ENCODE results near the gene MYO3B. TPM values are rescaled to one million over a fixed set of nuclear protein-coding genes. Genes with fewer than 3 reads are reported as not detected.

Gene MYO3B
- total RNA-seq, 1 donor from 2014 or later = 0.05 TPM

- intact Hi-C loops (cut with micrococcal nuclease) = no loop called here
- no peak for TF ChIP-seq CTCF (IDR thresholded peaks at IDR 0.05; ENCODE audit: borderline replicate concordance)
Measured at GRCh38 chr2:170567429-170567828, 389.5 kb downstream of the MYO3B start.

GRCh38 chr2:170568511-170568910 is 390.6 kb downstream of the MYO3B start:
- Histone ChIP-seq H3K36me3 (no peaks in the 10 kb centered on the region), H3K9me3 (replicated peaks) (no peaks in the 10 kb centered on the region), H3K4me1 (no peaks in the 10 kb centered on the region), H3K4me3 (no peak overlapping the region), H3K27ac (replicated peaks) (no peak overlapping the region), H3K27me3 (ENCODE audit: low read depth) (peaks cover 5% of the 10 kb centered on the region)
- DNase-seq = no peak
- TF ChIP-seq CTCF (IDR thresholded peaks at IDR 0.05; ENCODE audit: borderline replicate concordance) = no peak
- intact Hi-C loops (cut with micrococcal nuclease) = no loop called here

More at GRCh38 chr2:170567429-170567828, 389.5 kb downstream of the MYO3B start:
- Histone ChIP-seq H3K27me3 (ENCODE audit: low read depth) (peaks cover 4% of the 10 kb centered on the region), H3K4me3 (no peak overlapping the region), H3K27ac (replicated peaks) (no peak overlapping the region), H3K36me3 (no peaks in the 10 kb centered on the region), H3K4me1 (no peaks in the 10 kb centered on the region), H3K9me3 (replicated peaks) (no peaks in the 10 kb centered on the region)
- DNase-seq = no peak

GRCh38 chr2:170571612-170572011 is 393.7 kb downstream of the MYO3B start:
- Histone ChIP-seq H3K4me3 (no peak overlapping the region), H3K36me3 (no peaks in the 10 kb centered on the region), H3K9me3 (replicated peaks) (no peaks in the 10 kb centered on the region), H3K27me3 (ENCODE audit: low read depth) (peaks cover 5% of the 10 kb centered on the region), H3K27ac (replicated peaks) (no peak overlapping the region), H3K4me1 (no peaks in the 10 kb centered on the region)
- intact Hi-C loops (cut with micrococcal nuclease) = no loop called here
- TF ChIP-seq CTCF (IDR thresholded peaks at IDR 0.05; ENCODE audit: borderline replicate concordance) = no peak
- DNase-seq = no peak

GRCh38 chr2:170573671-170574070 is 395.7 kb downstream of the MYO3B start:
- H3K36me3 ChIP-seq = no peaks in the 10 kb centered on the region
- TF ChIP-seq CTCF (IDR thresholded peaks at IDR 0.05; ENCODE audit: borderline replicate concordance) = no peak
- intact Hi-C loops (cut with micrococcal nuclease) = no loop called here
- H3K4me3 ChIP-seq = no peak overlapping the region
- peaks cover 5% of the 10 kb centered on the region for H3K27me3 ChIP-seq (ENCODE audit: low read depth)
- DNase-seq = no peak
- no peaks in the 10 kb centered on the region for H3K9me3 ChIP-seq (replicated peaks)
- H3K27ac ChIP-seq (replicated peaks) = no peak overlapping the region
- no peaks in the 10 kb centered on the region for H3K4me1 ChIP-seq

GRCh38 chr2:170576296-170576695 is 398.3 kb downstream of the MYO3B start:
- Histone ChIP-seq H3K27me3 (ENCODE audit: low read depth) (peaks cover 5% of the 10 kb centered on the region), H3K4me1 (no peaks in the 10 kb centered on the region), H3K27ac (replicated peaks) (no peak overlapping the region), H3K4me3 (no peak overlapping the region), H3K9me3 (replicated peaks) (no peaks in the 10 kb centered on the region), H3K36me3 (no peaks in the 10 kb centered on the region)
- no peak for DNase-seq
- TF ChIP-seq CTCF (IDR thresholded peaks at IDR 0.05; ENCODE audit: borderline replicate concordance) = no peak
- intact Hi-C loops (cut with micrococcal nuclease) = no loop called here

- H3K27me3 ChIP-seq (ENCODE audit: low read depth) = peaks cover 2% of the 10 kb centered on the region
- no peaks in the 10 kb centered on the region for H3K9me3 ChIP-seq (replicated peaks)
- H3K4me1 ChIP-seq = no peaks in the 10 kb centered on the region
- no peak for DNase-seq
- TF ChIP-seq CTCF (IDR thresholded peaks at IDR 0.05; ENCODE audit: borderline replicate concordance) = no peak
- intact Hi-C loops (cut with micrococcal nuclease) = no loop called here
- no peak overlapping the region for H3K27ac ChIP-seq (replicated peaks)
- H3K4me3 ChIP-seq = no peak overlapping the region
- no peaks in the 10 kb centered on the region for H3K36me3 ChIP-seq
Measured at GRCh38 chr2:170577356-170577755, 399.4 kb downstream of the MYO3B start.
